ENCODE measurements around the gene ALDOA.

DNA sequence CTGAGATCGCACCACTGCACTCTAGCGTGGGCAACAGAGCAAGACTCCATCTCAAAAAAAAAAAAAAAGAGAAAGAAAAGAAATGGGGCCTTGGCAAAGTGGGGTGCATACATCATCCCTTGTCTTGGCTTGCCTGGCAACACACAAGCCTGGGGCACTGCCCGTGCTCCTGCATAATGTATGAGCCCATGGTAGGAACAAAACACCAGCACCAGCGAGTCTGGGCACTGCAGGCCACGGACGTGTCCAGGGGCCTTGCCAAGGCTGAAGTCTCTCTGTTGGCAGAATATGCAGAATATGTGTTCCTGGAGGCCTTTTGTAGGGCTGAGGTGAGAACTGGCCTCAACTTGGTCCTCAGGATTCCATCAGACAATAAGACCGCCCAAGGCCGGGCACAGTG is 15.7 kb upstream of the ALDOA start:
- TF ChIP-seq, protein P1, sequence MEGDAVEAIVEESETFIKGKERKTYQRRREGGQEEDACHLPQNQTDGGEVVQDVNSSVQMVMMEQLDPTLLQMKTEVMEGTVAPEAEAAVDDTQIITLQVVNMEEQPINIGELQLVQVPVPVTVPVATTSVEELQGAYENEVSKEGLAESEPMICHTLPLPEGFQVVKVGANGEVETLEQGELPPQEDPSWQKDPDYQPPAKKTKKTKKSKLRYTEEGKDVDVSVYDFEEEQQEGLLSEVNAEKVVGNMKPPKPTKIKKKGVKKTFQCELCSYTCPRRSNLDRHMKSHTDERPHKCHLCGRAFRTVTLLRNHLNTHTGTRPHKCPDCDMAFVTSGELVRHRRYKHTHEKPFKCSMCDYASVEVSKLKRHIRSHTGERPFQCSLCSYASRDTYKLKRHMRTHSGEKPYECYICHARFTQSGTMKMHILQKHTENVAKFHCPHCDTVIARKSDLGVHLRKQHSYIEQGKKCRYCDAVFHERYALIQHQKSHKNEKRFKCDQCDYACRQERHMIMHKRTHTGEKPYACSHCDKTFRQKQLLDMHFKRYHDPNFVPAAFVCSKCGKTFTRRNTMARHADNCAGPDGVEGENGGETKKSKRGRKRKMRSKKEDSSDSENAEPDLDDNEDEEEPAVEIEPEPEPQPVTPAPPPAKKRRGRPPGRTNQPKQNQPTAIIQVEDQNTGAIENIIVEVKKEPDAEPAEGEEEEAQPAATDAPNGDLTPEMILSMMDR (IDR thresholded peaks at IDR 0.05): no peak
- TF ChIP-seq POLR2AphosphoS5 (IDR thresholded peaks at IDR 0.05): no peak
- no peak for TF ChIP-seq POLR2A (IDR thresholded peaks at IDR 0.05)
